ENCODE measurements around the gene TRPM2.

GRCh38 chr21:44456214-44456914 is 102.9 kb downstream of the TRPM2 start:
- TF ChIP-seq POLR2A (IDR thresholded peaks at IDR 0.05; ENCODE audit: low read depth, low read length) = no peak
- no peak for TF ChIP-seq CBFB (IDR thresholded peaks at IDR 0.05; ENCODE audit: low read depth)
- TF ChIP-seq KAT2A (conservative IDR thresholded peaks at IDR 0.05; ENCODE audit: control insufficient read depth, low read depth, low read length) = no peak
- TF ChIP-seq BCLAF1 (IDR thresholded peaks at IDR 0.05) = no peak
- TF ChIP-seq CREB1 (IDR thresholded peaks at IDR 0.05; ENCODE audit: low read depth) = no peak
- TF ChIP-seq FOXM1 (IDR thresholded peaks at IDR 0.05; ENCODE audit: low read depth, low read length) = no peak
- no peak for TF ChIP-seq ZZZ3 (IDR thresholded peaks at IDR 0.05; ENCODE audit: control insufficient read depth, insufficient read length, low read depth)
- TF ChIP-seq RCOR1 (conservative IDR thresholded peaks at IDR 0.05; ENCODE audit: low read depth, low read length) = no peak
- TF ChIP-seq ZNF274 (IDR thresholded peaks at IDR 0.05; ENCODE audit: insufficient read depth, insufficient read length) = no peak
- no peak for TF ChIP-seq POLR2AphosphoS5 (IDR thresholded peaks at IDR 0.05; ENCODE audit: low read length)
- no peak for TF ChIP-seq PBX3 (IDR thresholded peaks at IDR 0.05; ENCODE audit: insufficient replicate concordance, low read depth, low read length)
- TF ChIP-seq CTCF (IDR thresholded peaks at IDR 0.05 in 2 of 3, conservative IDR thresholded peaks at IDR 0.05 in 1 of 3; ENCODE audit: control insufficient read depth in 2 of 3, extremely low read depth in 1 of 3, insufficient read depth in 1 of 3, low read depth in 3 of 3, low read length in 3 of 3) = no peak
